H1 (cell line): ENCODE results near the gene GDPD3. TPM values are rescaled to one million over a fixed set of nuclear protein-coding genes. Genes with fewer than 3 reads are reported as not detected.

Source experiments
- CTCF ChIA-PET: fragments of 300-600 bp; sonication (Branson Sonifier 250); formaldehyde crosslinking; loops from one replicate; lab custom pipeline; 2021; ENCODE audit not compliant: partially characterized antibody; lab: Charles Lee
- POLR2A ChIA-PET: fragments of 300-600 bp; sonication (Branson Sonifier 250); formaldehyde crosslinking; loops from one replicate; lab custom pipeline; 2021; ENCODE audit warnings: inconsistent platforms; ENCODE audit not compliant: partially characterized antibody; lab: Charles Lee
- DNase-seq, 2 experiments: peaks; one replicate each; pipeline versions ENCODE4 v3.0.0 to v3.0.0-alpha.2; 2010 to 2022; ENCODE audit warnings: low spot score in 2 of 2, low read depth in 1 of 2, mixed read lengths in 1 of 2
- FAIRE-seq: peaks from 2 replicates; lab custom pipeline; 2011; peaks lifted over from hg19 to GRCh38; lab: Jason Lieb, UNC
- H2AFZ ChIP-seq: 2 replicates; pipeline ENCODE4 v1.8.1; 2012; ENCODE audit warnings: low read length, inconsistent platforms
- H2AK5ac ChIP-seq: 2 replicates; pipeline ENCODE4 v1.6.1; 2013; ENCODE audit warnings: low read depth, low read length
- H2BK120ac ChIP-seq: replicated peaks from 2 replicates; pipeline ENCODE3; 2013; ENCODE audit warnings: low read depth, low read length, inconsistent platforms
- H2BK12ac ChIP-seq: 2 replicates; pipeline ENCODE4 v1.6.1; 2013; ENCODE audit warnings: low read depth, low read length
- H2BK15ac ChIP-seq: 2 replicates; pipeline ENCODE4 v1.6.1; 2013; ENCODE audit warnings: low read length
- H2BK20ac ChIP-seq: 2 replicates; pipeline ENCODE4 v1.6.1; 2013; ENCODE audit warnings: low read length
- H2BK5ac ChIP-seq: 2 replicates; pipeline ENCODE4 v1.6.1; 2013; ENCODE audit warnings: low read depth, low read length
- H3K14ac ChIP-seq: 2 replicates; pipeline ENCODE4 v1.6.1; 2013; ENCODE audit warnings: inconsistent platforms; ENCODE audit not compliant: insufficient read length
- H3K18ac ChIP-seq: 2 replicates; pipeline ENCODE4 v1.6.1; 2013; ENCODE audit warnings: low read length; ENCODE audit errors: extremely low read depth
- H3K23ac ChIP-seq: 2 replicates; pipeline ENCODE4 v1.6.1; 2013; ENCODE audit warnings: inconsistent platforms; ENCODE audit not compliant: insufficient read length
- H3K23me2 ChIP-seq: 2 replicates; pipeline ENCODE4 v1.6.1; 2013; ENCODE audit warnings: low read depth, low read length
- H3K27ac ChIP-seq: 2 replicates; pipeline ENCODE4 v1.6.1; 2011; ENCODE audit warnings: low read depth, low read length, inconsistent platforms
- H3K27me3 ChIP-seq, 4 experiments: replicated peaks in 1 of 4; 1 replicate in 1 of 4; 2 replicates in 3 of 4; pipeline versions ENCODE4 v1.6.1 to v1.8.1; 2011 to 2013; ENCODE audit warnings: low read length in 3 of 4, mild to moderate bottlenecking in 3 of 4, inconsistent platforms in 2 of 4, mixed read lengths in 2 of 4, moderate library complexity in 1 of 4; ENCODE audit not compliant: control insufficient read depth in 3 of 4, insufficient read depth in 3 of 4; ENCODE audit errors: extremely low read depth in 1 of 4
- H3K36me3 ChIP-seq, 4 experiments: 2 replicates each; pipeline versions ENCODE4 v1.6.1 to v1.8.1; 2011 to 2013; ENCODE audit warnings: mild to moderate bottlenecking in 4 of 4, low read length in 3 of 4, moderate library complexity in 2 of 4, control low read depth in 1 of 4, inconsistent platforms in 1 of 4; ENCODE audit not compliant: insufficient read depth in 4 of 4, control insufficient read depth in 2 of 4
- H3K4ac ChIP-seq: replicated peaks from 2 replicates; pipeline ENCODE3; 2013; ENCODE audit warnings: low read length, low read depth, mixed read lengths, inconsistent platforms; ENCODE audit not compliant: insufficient read length
- H3K4me1 ChIP-seq, 4 experiments: replicated peaks in 1 of 4; 1 replicate in 1 of 4; 2 replicates in 3 of 4; pipeline versions ENCODE4 v1.6.1 to v1.8.1; 2011 to 2013; ENCODE audit warnings: low read length in 3 of 4, inconsistent platforms in 2 of 4, mixed read lengths in 1 of 4; ENCODE audit not compliant: insufficient read depth in 4 of 4, control insufficient read depth in 3 of 4
- H3K4me2 ChIP-seq, 2 experiments: 2 replicates each; pipeline versions ENCODE4 v1.6.1 to v1.8.1; 2011 to 2013; ENCODE audit warnings: low read depth in 2 of 2, low read length in 2 of 2, control low read depth in 1 of 2, inconsistent platforms in 1 of 2, mild to moderate bottlenecking in 1 of 2; ENCODE audit not compliant: insufficient read depth in 1 of 2
- H3K4me3 ChIP-seq, 4 experiments: fragments of 200-600, 300-600 bp in 1 of 4; sonication (generic), shearing (Covaris generic), sonication (Bioruptor Twin) in 1 of 4; 2 replicates each; pipeline versions ENCODE4 v1.5.1 to v1.8.1; 2011 to 2016; ENCODE audit warnings: low read length in 4 of 4, low read depth in 3 of 4, control low read depth in 2 of 4, inconsistent platforms in 2 of 4, mild to moderate bottlenecking in 2 of 4, mixed read lengths in 1 of 4, moderate library complexity in 1 of 4; ENCODE audit not compliant: insufficient read depth in 2 of 4; ENCODE audit errors: extremely low read depth in 1 of 4
- H3K56ac ChIP-seq: replicated peaks from 2 replicates; pipeline ENCODE3; 2013; ENCODE audit warnings: low read depth, mild to moderate bottlenecking, mixed read lengths, low read length, inconsistent platforms; ENCODE audit not compliant: insufficient read length
- H3K79me1 ChIP-seq: 2 replicates; pipeline ENCODE4 v1.6.1; 2013; ENCODE audit warnings: low read depth, low read length, control low read depth
- H3K79me2 ChIP-seq, 2 experiments: 2 replicates each; pipeline versions ENCODE4 v1.6.1 to v1.8.1; 2012 to 2013; ENCODE audit warnings: low read length in 2 of 2, mild to moderate bottlenecking in 2 of 2, inconsistent platforms in 1 of 2; ENCODE audit not compliant: insufficient read depth in 2 of 2, control insufficient read depth in 1 of 2
- H3K9ac ChIP-seq, 4 experiments: replicated peaks in 1 of 4; 1 replicate in 1 of 4; 2 replicates in 3 of 4; pipeline versions ENCODE4 v1.6.1 to v1.8.1; 2011 to 2013; ENCODE audit warnings: low read depth in 3 of 4, low read length in 3 of 4, control low read depth in 2 of 4, mild to moderate bottlenecking in 2 of 4, moderate library complexity in 2 of 4, inconsistent platforms in 1 of 4; ENCODE audit errors: extremely low read depth in 1 of 4
- H3K9me3 ChIP-seq, 2 experiments: 2 replicates each; pipeline versions ENCODE4 v1.6.1 to v1.8.1; 2012 to 2013; ENCODE audit warnings: mild to moderate bottlenecking in 2 of 2, moderate library complexity in 2 of 2, control low read depth in 1 of 2, inconsistent platforms in 1 of 2, low read depth in 1 of 2, low read length in 1 of 2, mixed read lengths in 1 of 2; ENCODE audit not compliant: insufficient read depth in 2 of 2
- H4K20me1 ChIP-seq, 2 experiments: replicated peaks in 1 of 2; 2 replicates each; pipeline versions ENCODE3 to v1.8.1; 2011 to 2013; ENCODE audit warnings: inconsistent platforms in 2 of 2, low read length in 2 of 2, mild to moderate bottlenecking in 1 of 2; ENCODE audit not compliant: insufficient read depth in 2 of 2, control insufficient read depth in 1 of 2
- H4K5ac ChIP-seq: 2 replicates; pipeline ENCODE4 v1.6.1; 2013; ENCODE audit warnings: low read length, low read depth, mixed read lengths, inconsistent platforms; ENCODE audit not compliant: insufficient read length
- H4K8ac ChIP-seq: 2 replicates; pipeline ENCODE4 v1.8.0; 2013; ENCODE audit warnings: mild to moderate bottlenecking, moderate library complexity, low read length, inconsistent platforms; ENCODE audit not compliant: insufficient read depth; ENCODE audit errors: extremely low read depth
- H4K91ac ChIP-seq: replicated peaks from 2 replicates; pipeline ENCODE3; 2013; ENCODE audit warnings: low read length, mixed read lengths, inconsistent platforms; ENCODE audit not compliant: insufficient read length
- ASH2L ChIP-seq: fragments of 200-600, 300-600 bp; sonication (generic); IDR thresholded peaks from one replicate; pipeline ENCODE4 v1.7.1; 2017; ENCODE audit warnings: low read length
- RNF2 ChIP-seq: fragments of 200-900, 300-1000 bp; sonication (generic); IDR thresholded peaks from 2 replicates; pipeline ENCODE4 v1.7.1; 2016; ENCODE audit warnings: borderline replicate concordance, low read depth, mild to moderate bottlenecking, antibody characterized with exemption, low read length; ENCODE audit not compliant: poor library complexity, severe bottlenecking; ENCODE audit errors: missing control alignments
- SAP30 ChIP-seq: fragments of 300-600 bp; sonication (generic); IDR thresholded peaks from 2 replicates; pipeline ENCODE4 v1.7.1; 2012; ENCODE audit warnings: low read length, moderate library complexity, mild to moderate bottlenecking, inconsistent platforms; ENCODE audit not compliant: insufficient read depth, insufficient replicate concordance
- TAF7 ChIP-seq: optimal IDR thresholded peaks from 2 replicates; pipeline ENCODE3; 2011; ENCODE audit warnings: low read depth, mild to moderate bottlenecking, inconsistent platforms, low read length, moderate library complexity, borderline replicate concordance
- WGBS, 2 experiments: shearing (Covaris generic) in 1 of 2; methylation state at CpG; one replicate each; pipeline versions ENCODE4 v1.1.6 to v1.1.7; 2013 to 2015; ENCODE audit warnings: low lambda C conversion rate in 2 of 2, mixed read lengths in 2 of 2, inconsistent platforms in 1 of 2, low coverage in 1 of 2, missing lambda C conversion rate in 1 of 2; ENCODE audit not compliant: insufficient replicate concordance in 2 of 2, insufficient coverage in 1 of 2, insufficient read length in 1 of 2; ENCODE audit errors: extremely low coverage in 1 of 2, missing lambda C conversion rate in 1 of 2; 5-methylcytosine and 5-hydroxymethylcytosine counted together
- polyA plus RNA-seq, 7 experiments: library from polyadenylated mRNA; depleted of rRNA in 3 of 7; stranded (reverse) in 5 of 7; unstranded in 2 of 7; fragments of >200 nt in 5 of 7; fragments of 200-250 nt in 2 of 7; gene quantifications; 1 replicate in 5 of 7; 2 replicates in 1 of 7; 4 replicates in 1 of 7; pipeline versions ENCODE4 v1.2.1 to v1.2.3, GENCODE V29; 2011 to 2013; ENCODE audit warnings: missing spikeins in 2 of 7, mixed read lengths in 2 of 7
- total RNA-seq: library from RNA; stranded (reverse); fragmentation: NEBNext Ultra II Directional; extraction: Animal tissue kit (Norgen Biotek cat#: 25700); gene quantifications from 2 replicates; pipeline ENCODE4 v1.2.1, GENCODE V29; 2021

GDPD3 gene
- total and polyA plus RNA-seq, 2 of the 8 experiments (the other 6 are each of a cell fraction or from before 2014, with no cell fraction given) = 0.20 TPM; not detected in 1

DNA sequence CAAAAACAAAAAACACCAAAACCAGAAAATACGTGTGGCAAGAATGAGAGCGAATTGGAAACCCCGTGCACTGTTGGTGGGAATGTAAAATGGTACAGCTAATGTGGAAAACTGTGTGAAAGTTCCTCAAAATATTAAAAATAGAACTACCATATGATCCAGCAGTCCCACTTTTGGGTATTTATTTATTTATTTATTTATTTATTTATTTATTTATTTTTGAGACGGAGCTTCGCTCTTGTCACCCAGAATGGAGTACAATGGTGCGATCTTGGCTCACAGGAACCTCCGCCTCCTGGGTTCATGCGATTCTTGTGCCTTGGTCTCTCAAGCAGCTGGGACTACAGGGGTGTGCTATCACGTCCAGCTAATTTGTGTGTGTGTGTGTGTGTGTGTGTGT, 39.2 kb upstream of the GDPD3 start:
- Histone ChIP-seq H3K9ac (no peak overlapping the region), H4K5ac (no peak overlapping the region), H3K14ac (no peak overlapping the region), H2BK12ac (no peak overlapping the region), H2AFZ (no peak overlapping the region), H3K79me1 (no peaks in the 10 kb centered on the region), H4K8ac (no peak overlapping the region), H4K20me1 (no peaks in the 10 kb centered on the region), H3K56ac (no peak overlapping the region), H3K79me2 (no peaks in the 10 kb centered on the region), H3K27ac (no peak overlapping the region), H3K27me3 (no peaks in the 10 kb centered on the region; a peak in 2 of 7 replicates), H3K23me2 (no peaks in the 10 kb centered on the region), H3K4me1 (no peaks in the 10 kb centered on the region), H3K18ac (no peak overlapping the region), H2BK5ac (no peak overlapping the region), H2BK20ac (no peak overlapping the region), H3K9me3 (0 out of 4 replicates have a peak, but pooled peaks cover 0 to 5% of the 10 kb centered on the region in 2 experiments), H2BK15ac (no peak overlapping the region), H2AK5ac (no peak overlapping the region), H2BK120ac (no peak overlapping the region), H3K23ac (no peak overlapping the region), H3K4me3 (no peak overlapping the region), H3K4ac (no peak overlapping the region), H4K91ac (no peak overlapping the region), H3K36me3 (no peaks in the 10 kb centered on the region), H3K4me2 (no peak overlapping the region)
- TF ChIP-seq RNF2 (no peak), TAF7 (no peak), SAP30 (no peak), ASH2L (no peak)
- FAIRE-seq = no peak
- 95% methylated on average over 9 of the region's 9 CpGs; no CpG with 5 or more reads in 1 of the 2 experiments for WGBS, 2 experiments
- ChIA-PET CTCF (interaction anchor here (1.1 to 2.5 kb wide), 2 partner anchors 9 to 41 kb away, joined by 3 to 7 read pairs; no protein-coding TSS in a partner anchor), POLR2A (no interaction called here)
- DNase-seq = no peak
